IMR-90 (cell line): ENCODE results near the gene ANKRD13D. TPM values are rescaled to one million over a fixed set of nuclear protein-coding genes. Genes with fewer than 3 reads are reported as not detected.

Experiments
- ATAC-seq: fragments of 200-7000 bp; cut with Tn5 transposase; 2 replicates; pipeline ENCODE4 v1.9.1; 2020; ENCODE audit warnings: low read depth, mild to moderate bottlenecking, moderate library complexity
- BruUV-seq: library from RNA; stranded (reverse); fragments of 400-500 nt; replicated peaks from 2 replicates; lab custom pipeline; 2021; lab: Mats Ljungman, UMichigan
- CTCF ChIA-PET: fragments of 300-600 bp; formaldehyde crosslinking; extraction: SDS; loops from one replicate; lab custom pipeline; 2021; ENCODE audit warnings: antibody characterized with exemption; lab: Yijun Ruan, JAX
- POLR2A ChIA-PET: fragments of 300-600 bp; sonication (Branson Sonifier 250); formaldehyde crosslinking; loops from one replicate; lab custom pipeline; 2022; ENCODE audit warnings: antibody characterized with exemption; ENCODE audit not compliant: unreplicated experiment; lab: Charles Lee
- DNase-seq: peaks from one replicate; pipeline ENCODE4 v3.0.0; 2013
- H2AFZ ChIP-seq: replicated peaks from 2 replicates; pipeline ENCODE3; 2013; ENCODE audit warnings: low read length, mild to moderate bottlenecking; ENCODE audit not compliant: poor library complexity
- H2AK5ac ChIP-seq: 2 replicates; pipeline ENCODE4 v1.6.1; 2013; ENCODE audit warnings: low read depth, low read length, inconsistent platforms
- H2AK9ac ChIP-seq: replicated peaks from 2 replicates; pipeline ENCODE3; 2013; ENCODE audit warnings: mild to moderate bottlenecking, low read depth, low read length, moderate library complexity; ENCODE audit not compliant: poor library complexity
- H2BK120ac ChIP-seq: 2 replicates; pipeline ENCODE4 v1.6.1; 2013; ENCODE audit warnings: low read depth, low read length, inconsistent platforms
- H2BK15ac ChIP-seq: 3 replicates; pipeline ENCODE4 v1.6.1; 2013; ENCODE audit warnings: low read depth, low read length, inconsistent platforms
- H2BK20ac ChIP-seq: 2 replicates; pipeline ENCODE4 v1.6.1; 2013; ENCODE audit warnings: low read depth, mild to moderate bottlenecking, inconsistent platforms, low read length, moderate library complexity
- H2BK5ac ChIP-seq: 2 replicates; pipeline ENCODE4 v1.6.1; 2013; ENCODE audit warnings: mild to moderate bottlenecking, low read depth, low read length, inconsistent platforms; ENCODE audit not compliant: poor library complexity, severe bottlenecking
- H3K14ac ChIP-seq: replicated peaks from 2 replicates; pipeline ENCODE4 v1.6.1; 2013; ENCODE audit warnings: low read depth, low read length, inconsistent platforms
- H3K18ac ChIP-seq: 2 replicates; pipeline ENCODE4 v1.6.1; 2013; ENCODE audit warnings: low read depth, low read length, control low read depth
- H3K23ac ChIP-seq: 2 replicates; pipeline ENCODE4 v1.6.1; 2013; ENCODE audit warnings: low read depth, low read length, inconsistent platforms
- H3K27ac ChIP-seq: 2 replicates; pipeline ENCODE4 v1.5.1; 2013; ENCODE audit warnings: mild to moderate bottlenecking, control low read depth, low read length; ENCODE audit not compliant: insufficient read depth
- H3K27me3 ChIP-seq: 2 replicates; pipeline ENCODE4 v1.6.1; 2013; ENCODE audit warnings: low read length; ENCODE audit not compliant: control insufficient read depth, insufficient read depth
- H3K36me3 ChIP-seq: 2 replicates; pipeline ENCODE4 v1.6.1; 2013; ENCODE audit warnings: low read length, mixed read lengths; ENCODE audit not compliant: control insufficient read depth, insufficient read depth
- H3K4ac ChIP-seq: 2 replicates; pipeline ENCODE4 v1.6.1; 2013; ENCODE audit warnings: low read depth, low read length, inconsistent platforms
- H3K4me1 ChIP-seq: 2 replicates; pipeline ENCODE4 v1.6.1; 2013; ENCODE audit warnings: low read length, mixed read lengths; ENCODE audit not compliant: control insufficient read depth, insufficient read depth
- H3K4me2 ChIP-seq: 2 replicates; pipeline ENCODE4 v1.6.1; 2013; ENCODE audit warnings: low read depth, mild to moderate bottlenecking, control low read depth, low read length, moderate library complexity
- H3K4me3 ChIP-seq: 2 replicates; pipeline ENCODE4 v1.5.1; 2013; ENCODE audit warnings: low read depth, mild to moderate bottlenecking, control low read depth, low read length, moderate library complexity; ENCODE audit not compliant: insufficient read depth
- H3K56ac ChIP-seq: 2 replicates; pipeline ENCODE4 v1.6.1; 2013; ENCODE audit warnings: low read length, inconsistent platforms; ENCODE audit not compliant: insufficient read depth; ENCODE audit errors: extremely low read depth
- H3K79me1 ChIP-seq, 2 experiments: 2 replicates each; pipeline ENCODE4 v1.6.1; 2013; ENCODE audit warnings: low read length in 2 of 2, inconsistent platforms in 1 of 2, low read depth in 1 of 2
- H3K9ac ChIP-seq: 2 replicates; pipeline ENCODE4 v1.6.1; 2013; ENCODE audit warnings: low read depth, low read length, control low read depth
- H3K9me1 ChIP-seq: 2 replicates; pipeline ENCODE4 v1.6.1; 2013; ENCODE audit warnings: low read length, inconsistent platforms; ENCODE audit not compliant: insufficient read depth
- H3K9me3 ChIP-seq: 2 replicates; pipeline ENCODE4 v1.6.1; 2013; ENCODE audit warnings: low read length; ENCODE audit not compliant: control insufficient read depth, insufficient read depth
- H4K20me1 ChIP-seq: 2 replicates; pipeline ENCODE4 v1.6.1; 2013; ENCODE audit warnings: low read length, inconsistent platforms; ENCODE audit not compliant: insufficient read depth
- H4K5ac ChIP-seq: 2 replicates; pipeline ENCODE4 v1.6.1; 2013; ENCODE audit warnings: mild to moderate bottlenecking, low read depth, low read length, control low read depth
- H4K8ac ChIP-seq, 2 experiments: 2 replicates each; pipeline ENCODE4 v1.6.1; 2013; ENCODE audit warnings: low read depth in 2 of 2, low read length in 2 of 2, control low read depth in 1 of 2, inconsistent platforms in 1 of 2
- H4K91ac ChIP-seq: 2 replicates; pipeline ENCODE4 v1.6.1; 2013; ENCODE audit warnings: low read depth, low read length, inconsistent platforms; ENCODE audit not compliant: insufficient read depth
- BHLHE40 ChIP-seq: fragments of 150-350 bp; IDR thresholded peaks from 2 replicates; pipeline ENCODE4 v1.6.1; 2016; ENCODE audit warnings: mild to moderate bottlenecking, low read depth, low read length
- CEBPB ChIP-seq: IDR thresholded peaks from 2 replicates; pipeline ENCODE4 v1.6.1; 2012; ENCODE audit warnings: low read depth, low read length, improper control_type of control experiment
- CHD1 ChIP-seq: IDR thresholded peaks from 2 replicates; pipeline ENCODE4 v1.6.1; 2012; ENCODE audit warnings: low read depth, low read length, improper control_type of control experiment
- ELK1 ChIP-seq: fragments of 150-350 bp; IDR thresholded peaks from 2 replicates; pipeline ENCODE4 v1.6.1; 2016; ENCODE audit warnings: low read depth, mild to moderate bottlenecking, low read length, moderate library complexity, borderline replicate concordance
- FOS ChIP-seq: fragments of 150-350 bp; IDR thresholded peaks from 2 replicates; pipeline ENCODE4 v1.6.1; 2016; ENCODE audit warnings: low read depth, low read length
- MAFK ChIP-seq: IDR thresholded peaks from 2 replicates; pipeline ENCODE4 v1.6.1; 2012; ENCODE audit warnings: low read depth, low read length, improper control_type of control experiment
- MAZ ChIP-seq: IDR thresholded peaks from 2 replicates; pipeline ENCODE4 v1.6.1; 2012; ENCODE audit warnings: low read depth, mild to moderate bottlenecking, low read length, improper control_type of control experiment, moderate library complexity, borderline replicate concordance
- MXI1 ChIP-seq: IDR thresholded peaks from 2 replicates; pipeline ENCODE4 v1.6.1; 2012; ENCODE audit warnings: low read depth, mild to moderate bottlenecking, low read length, moderate library complexity, borderline replicate concordance
- NFE2L2 ChIP-seq: fragments of 150-350 bp; IDR thresholded peaks from 2 replicates; pipeline ENCODE4 v1.6.1; 2016; ENCODE audit warnings: low read depth, mild to moderate bottlenecking, low read length
- POLR2A ChIP-seq: IDR thresholded peaks from 2 replicates; pipeline ENCODE4 v1.6.1; 2012; ENCODE audit warnings: mild to moderate bottlenecking, low read depth, low read length
- RAD21 ChIP-seq: IDR thresholded peaks from 2 replicates; pipeline ENCODE4 v1.6.1; 2012; ENCODE audit warnings: low read length, improper control_type of control experiment
- RCOR1 ChIP-seq: IDR thresholded peaks from 2 replicates; pipeline ENCODE4 v1.6.1; 2012; ENCODE audit warnings: mild to moderate bottlenecking, low read length, improper control_type of control experiment; ENCODE audit not compliant: insufficient replicate concordance
- RFX5 ChIP-seq: IDR thresholded peaks from 2 replicates; pipeline ENCODE4 v1.8.0; 2012; ENCODE audit warnings: low read depth, mild to moderate bottlenecking, low read length, moderate library complexity
- SMC3 ChIP-seq: fragments of 150-350 bp; IDR thresholded peaks from 2 replicates; pipeline ENCODE4 v1.6.1; 2016; ENCODE audit warnings: low read depth, mild to moderate bottlenecking, antibody characterized with exemption, low read length, moderate library complexity
- WGBS, 2 experiments: methylation state at CpG; one replicate each; pipeline versions ENCODE4 v1.1.5 to v1.1.7; 2013; ENCODE audit warnings: missing lambda C conversion rate in 2 of 2; ENCODE audit not compliant: insufficient read length in 1 of 2; ENCODE audit errors: extremely low coverage in 2 of 2; 5-methylcytosine and 5-hydroxymethylcytosine counted together
- dilution Hi-C: fragments of 300-500 bp; cut with HindIII; formaldehyde crosslinking; loops from one replicate; pipeline ENCODE4 v1.14.3; 2018; ENCODE audit warnings: low sequenced_read_pairs; ENCODE audit not compliant: unreplicated experiment
- in situ Hi-C: fragments of 300-500 bp; cut with MboI; formaldehyde crosslinking; loops from 3 replicates; pipeline ENCODE4 v1.14.3; 2019; ENCODE audit warnings: low sequenced_read_pairs, inconsistent platforms, mixed read lengths
- intact Hi-C: fragments of 100-400 bp; cut with micrococcal nuclease; formaldehyde crosslinking; loops from 2 replicates; pipeline ENCODE4 v1.10.0; 2022
- polyA plus RNA-seq, 3 experiments: library from polyadenylated mRNA; depleted of rRNA; stranded (reverse); fragments of >200 nt; gene quantifications; 2 replicates each; pipeline ENCODE4 v1.2.3, GENCODE V29; 2012; ENCODE audit warnings: low replicate concordance in 1 of 3
- total RNA-seq: library from RNA; depleted of rRNA; stranded (reverse); fragments of >200 nt; gene quantifications from 2 replicates; pipeline ENCODE4 v1.2.3, GENCODE V29; 2012
- TF ChIP-seq, protein P1 (sequence below): conservative IDR thresholded peaks from 2 replicates; pipeline ENCODE4 v1.5.1; 2012; ENCODE audit warnings: mild to moderate bottlenecking, low read depth, low read length, improper control_type of control experiment
- TF ChIP-seq, protein P2 (sequence below): fragments of 150-350 bp; IDR thresholded peaks from 2 replicates; pipeline ENCODE4 v1.6.1; 2017; ENCODE audit warnings: mild to moderate bottlenecking, antibody characterized with exemption, low read length, low read depth

The ANKRD13D gene
- total and polyA plus RNA-seq, 2 of the 4 experiments (the other 2 are of a cell fraction): 7.3 to 38.4 TPM

- dilution Hi-C loops: no loop called here
- CTCF ChIA-PET: interaction anchor here (1.1 kb wide), 1 partner anchor 21 kb away, joined by 3 read pairs; no protein-coding TSS in a partner anchor
Measured at GRCh38 chr11:67298786-67299185, 9.7 kb downstream of the ANKRD13D start.

More at GRCh38 chr11:67298786-67299185, 9.7 kb downstream of the ANKRD13D start:
- Histone ChIP-seq H2AK9ac (no peak overlapping the region), H2BK5ac (no peak overlapping the region), H3K56ac (no peak overlapping the region), H4K91ac (no peak overlapping the region), H3K14ac (no peak overlapping the region), H3K4me2 (no peak overlapping the region), H2AK5ac (no peak overlapping the region), H2BK120ac (no peak overlapping the region), H4K20me1 (peaks cover 7% of the 10 kb centered on the region), H3K36me3 (peaks cover 42% of the 10 kb centered on the region), H2AFZ (no peak overlapping the region), H3K18ac (no peak overlapping the region), H3K27me3 (no peaks in the 10 kb centered on the region), H4K8ac (no peak overlapping the region), H4K5ac (no peak overlapping the region), H2BK20ac (no peak overlapping the region), H3K79me1 (peaks cover 7 to 48% of the 10 kb centered on the region in 2 experiments), H3K4me3 (no peak overlapping the region), H3K9me1 (peaks cover 3% of the 10 kb centered on the region), H3K27ac (no peak overlapping the region), H2BK15ac (no peak overlapping the region), H3K4me1 (peaks cover 10% of the 10 kb centered on the region), H3K4ac (no peak overlapping the region), H3K23ac (no peak overlapping the region), H3K9me3 (peaks cover 2% of the 10 kb centered on the region; the same call in 1 of the 2 replicates), H3K9ac (no peak overlapping the region)
- BruUV-seq: no TSS peak
- intact Hi-C loops (no loop called here), in situ Hi-C loops (no loop called here)
- no CpG with 5 or more reads among the region's 7 CpGs for WGBS, 2 experiments
- DNase-seq (no peak), ATAC-seq (no peak)
- POLR2A ChIA-PET: no interaction called here
- no peak for TF ChIP-seq CHD1
- TF ChIP-seq RAD21: no peak
- no peak for TF ChIP-seq MAFK
- TF ChIP-seq RCOR1: no peak
- TF ChIP-seq BHLHE40: no peak
- no peak for TF ChIP-seq NFE2L2
- TF ChIP-seq, protein P1, sequence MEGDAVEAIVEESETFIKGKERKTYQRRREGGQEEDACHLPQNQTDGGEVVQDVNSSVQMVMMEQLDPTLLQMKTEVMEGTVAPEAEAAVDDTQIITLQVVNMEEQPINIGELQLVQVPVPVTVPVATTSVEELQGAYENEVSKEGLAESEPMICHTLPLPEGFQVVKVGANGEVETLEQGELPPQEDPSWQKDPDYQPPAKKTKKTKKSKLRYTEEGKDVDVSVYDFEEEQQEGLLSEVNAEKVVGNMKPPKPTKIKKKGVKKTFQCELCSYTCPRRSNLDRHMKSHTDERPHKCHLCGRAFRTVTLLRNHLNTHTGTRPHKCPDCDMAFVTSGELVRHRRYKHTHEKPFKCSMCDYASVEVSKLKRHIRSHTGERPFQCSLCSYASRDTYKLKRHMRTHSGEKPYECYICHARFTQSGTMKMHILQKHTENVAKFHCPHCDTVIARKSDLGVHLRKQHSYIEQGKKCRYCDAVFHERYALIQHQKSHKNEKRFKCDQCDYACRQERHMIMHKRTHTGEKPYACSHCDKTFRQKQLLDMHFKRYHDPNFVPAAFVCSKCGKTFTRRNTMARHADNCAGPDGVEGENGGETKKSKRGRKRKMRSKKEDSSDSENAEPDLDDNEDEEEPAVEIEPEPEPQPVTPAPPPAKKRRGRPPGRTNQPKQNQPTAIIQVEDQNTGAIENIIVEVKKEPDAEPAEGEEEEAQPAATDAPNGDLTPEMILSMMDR: no peak
- no peak for TF ChIP-seq MXI1
- TF ChIP-seq SMC3: no peak
- TF ChIP-seq RFX5: no peak
- TF ChIP-seq ELK1: no peak
- TF ChIP-seq CEBPB: no peak
- no peak for TF ChIP-seq POLR2A
- TF ChIP-seq, protein P2, sequence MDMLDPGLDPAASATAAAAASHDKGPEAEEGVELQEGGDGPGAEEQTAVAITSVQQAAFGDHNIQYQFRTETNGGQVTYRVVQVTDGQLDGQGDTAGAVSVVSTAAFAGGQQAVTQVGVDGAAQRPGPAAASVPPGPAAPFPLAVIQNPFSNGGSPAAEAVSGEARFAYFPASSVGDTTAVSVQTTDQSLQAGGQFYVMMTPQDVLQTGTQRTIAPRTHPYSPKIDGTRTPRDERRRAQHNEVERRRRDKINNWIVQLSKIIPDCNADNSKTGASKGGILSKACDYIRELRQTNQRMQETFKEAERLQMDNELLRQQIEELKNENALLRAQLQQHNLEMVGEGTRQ: no peak
- TF ChIP-seq MAZ: no peak
- TF ChIP-seq FOS: no peak
